Astrocyte (in vitro differentiated cells and primary cell): Measurements from ENCODE around the gene SLC16A3. TPM values are rescaled to one million over a fixed set of nuclear protein-coding genes. Genes with fewer than 3 reads are reported as not detected.
A peak's percentile ranks its signal among the peaks of the same experiment; 100 is the strongest.

Source experiments
- DNase-seq: peaks from one replicate; pipeline ENCODE4 v3.0.0-alpha.2; 2010; ENCODE audit warnings: low read depth
- FAIRE-seq: peaks from 2 replicates; lab custom pipeline; 2011; peaks lifted over from hg19 to GRCh38; lab: Jason Lieb, UNC
- H2AFZ ChIP-seq: 2 replicates; pipeline ENCODE4 v1.6.0; 2012; ENCODE audit warnings: low read depth, low read length, inconsistent platforms
- H3K27ac ChIP-seq: 2 replicates; pipeline ENCODE4 v1.5.1; 2011; ENCODE audit warnings: low read depth, low read length, inconsistent platforms
- H3K27me3 ChIP-seq: 2 replicates; pipeline ENCODE4 v1.6.0; 2011; ENCODE audit warnings: low read length, inconsistent platforms; ENCODE audit not compliant: insufficient read depth
- H3K36me3 ChIP-seq: 2 replicates; pipeline ENCODE4 v1.5.1; 2011; ENCODE audit warnings: low read length, inconsistent platforms; ENCODE audit not compliant: insufficient read depth
- H3K4me1 ChIP-seq: 2 replicates; pipeline ENCODE4 v1.5.1; 2011; ENCODE audit warnings: low read length, inconsistent platforms; ENCODE audit not compliant: insufficient read depth
- H3K4me2 ChIP-seq: 2 replicates; pipeline ENCODE4 v1.6.0; 2012; ENCODE audit warnings: low read length, inconsistent platforms
- H3K4me3 ChIP-seq: 2 replicates; pipeline ENCODE4 v1.5.1; 2011; ENCODE audit warnings: low read depth, mild to moderate bottlenecking, low read length, inconsistent platforms; ENCODE audit not compliant: insufficient read depth
- H3K79me2 ChIP-seq: 2 replicates; pipeline ENCODE4 v1.6.0; 2012; ENCODE audit warnings: mild to moderate bottlenecking, low read length, inconsistent platforms; ENCODE audit not compliant: insufficient read depth
- H3K9ac ChIP-seq: 2 replicates; pipeline ENCODE4 v1.6.0; 2012; ENCODE audit warnings: mild to moderate bottlenecking, low read length, inconsistent platforms
- H3K9me3 ChIP-seq: 2 replicates; pipeline ENCODE4 v1.5.1; 2012; ENCODE audit warnings: low read depth, mild to moderate bottlenecking, low read length, inconsistent platforms; ENCODE audit not compliant: insufficient read depth
- H4K20me1 ChIP-seq: 2 replicates; pipeline ENCODE4 v1.6.0; 2012; ENCODE audit warnings: low read length, inconsistent platforms; ENCODE audit not compliant: insufficient read depth
- H3K27ac Mint-ChIP-seq: one replicate; pipeline ENCODE4 v1.8.0; 2021; ENCODE audit warnings: mild to moderate bottlenecking, mixed read lengths; ENCODE audit not compliant: unreplicated experiment
- H3K27me3 Mint-ChIP-seq: one replicate; pipeline ENCODE4 v1.8.0; 2021; ENCODE audit warnings: low read depth, mixed read lengths; ENCODE audit not compliant: unreplicated experiment
- H3K36me3 Mint-ChIP-seq: one replicate; pipeline ENCODE4 v1.8.0; 2021; ENCODE audit warnings: low read depth, mixed read lengths; ENCODE audit not compliant: unreplicated experiment
- H3K4me1 Mint-ChIP-seq: one replicate; pipeline ENCODE4 v1.8.0; 2021; ENCODE audit warnings: low read depth, mixed read lengths; ENCODE audit not compliant: unreplicated experiment
- H3K4me3 Mint-ChIP-seq: one replicate; pipeline ENCODE4 v1.8.0; 2021; ENCODE audit warnings: mild to moderate bottlenecking, moderate library complexity, mixed read lengths; ENCODE audit not compliant: unreplicated experiment
- H3K9me3 Mint-ChIP-seq: one replicate; pipeline ENCODE4 v1.8.0; 2021; ENCODE audit warnings: mild to moderate bottlenecking, mixed read lengths; ENCODE audit not compliant: unreplicated experiment
- CTCF ChIP-seq: IDR thresholded peaks from 2 replicates; pipeline ENCODE4 v1.5.1; 2011; ENCODE audit warnings: low read depth, mild to moderate bottlenecking, inconsistent platforms, low read length, moderate library complexity; ENCODE audit not compliant: insufficient read depth
- EZH2 ChIP-seq: IDR thresholded peaks from 2 replicates; pipeline ENCODE4 v1.6.1; 2012; ENCODE audit warnings: mild to moderate bottlenecking, low read length, inconsistent platforms; ENCODE audit not compliant: insufficient read depth
- total RNA-seq: library from RNA; stranded (reverse); gene quantifications from 2 replicates; pipeline ENCODE4 v1.2.1, GENCODE V29; 2021

SLC16A3 gene
- total RNA-seq, 1 donor from 2014 or later, result 292 TPM

- no peak overlapping the region for H2AFZ ChIP-seq
- FAIRE-seq (no peak), DNase-seq (no peak)
- Mint-ChIP-seq H3K4me3 (no peak overlapping the region), H3K9me3 (no peaks in the 10 kb centered on the region), H3K27ac (no peak overlapping the region), H3K36me3 (peaks cover 12% of the 10 kb centered on the region), H3K27me3 (no peaks in the 10 kb centered on the region), H3K4me1 (peaks cover 24% of the 10 kb centered on the region)
- H3K4me1 ChIP-seq, result peaks cover 68% of the 10 kb centered on the region
- no peak overlapping the region for H3K27ac ChIP-seq
- H3K27me3 ChIP-seq, result no peaks in the 10 kb centered on the region
- no peak for TF ChIP-seq CTCF
- no peak for TF ChIP-seq EZH2
- peaks cover 98% of the 10 kb centered on the region for H4K20me1 ChIP-seq
- H3K4me3 ChIP-seq, result no peak overlapping the region
- no peak overlapping the region for H3K9ac ChIP-seq
- peaks cover 11% of the 10 kb centered on the region for H3K36me3 ChIP-seq
- H3K79me2 ChIP-seq, result peaks cover 72% of the 10 kb centered on the region
- no peak overlapping the region for H3K4me2 ChIP-seq
- no peaks in the 10 kb centered on the region for H3K9me3 ChIP-seq
Measured at GRCh38 chr17:82239401-82239925, 10.6 kb downstream of the SLC16A3 start.

- peak overlapping the region; percentile 53 for H3K27ac Mint-ChIP-seq
- H3K27me3 Mint-ChIP-seq, result no peaks in the 10 kb centered on the region
- no peak for FAIRE-seq
- peaks cover 15% of the 10 kb centered on the region for H3K36me3 Mint-ChIP-seq
- TF ChIP-seq EZH2 (no peak), CTCF (no peak)
- no peaks in the 10 kb centered on the region for H3K9me3 Mint-ChIP-seq
- Histone ChIP-seq H3K4me1 (peaks cover 63% of the 10 kb centered on the region), H3K27ac (no peak overlapping the region), H3K36me3 (peaks cover 15% of the 10 kb centered on the region), H3K4me2 (no peak overlapping the region), H3K79me2 (peaks cover 67% of the 10 kb centered on the region), H2AFZ (no peak overlapping the region), H4K20me1 (peaks cover 98% of the 10 kb centered on the region), H3K9ac (no peak overlapping the region), H3K9me3 (no peaks in the 10 kb centered on the region), H3K4me3 (no peak overlapping the region), H3K27me3 (no peaks in the 10 kb centered on the region)
- H3K4me1 Mint-ChIP-seq, result peaks cover 24% of the 10 kb centered on the region
- no peak for DNase-seq
- H3K4me3 Mint-ChIP-seq, result no peak overlapping the region
Measured at GRCh38 chr17:82239926-82240505, 11.2 kb downstream of the SLC16A3 start.

GRCh38 chr17:82240506-82241182 is 11.8 kb downstream of the SLC16A3 start:
- H3K79me2 ChIP-seq, result peaks cover 66% of the 10 kb centered on the region
- TF ChIP-seq CTCF (no peak), EZH2 (no peak)
- H3K9me3 ChIP-seq, result no peaks in the 10 kb centered on the region
- FAIRE-seq (no peak), DNase-seq (no peak)
- Mint-ChIP-seq H3K9me3 (no peaks in the 10 kb centered on the region), H3K27ac (peak overlapping the region; percentile 84), H3K4me3 (peak overlapping the region; percentile 54), H3K27me3 (no peaks in the 10 kb centered on the region), H3K36me3 (peaks cover 15% of the 10 kb centered on the region), H3K4me1 (peaks cover 23% of the 10 kb centered on the region)
- H3K27me3 ChIP-seq, result no peaks in the 10 kb centered on the region
- H3K36me3 ChIP-seq, result peaks cover 21% of the 10 kb centered on the region
- H4K20me1 ChIP-seq, result peaks cover 98% of the 10 kb centered on the region
- H3K27ac ChIP-seq, result no peak overlapping the region
- H2AFZ ChIP-seq, result no peak overlapping the region
- no peak overlapping the region for H3K4me2 ChIP-seq
- H3K4me1 ChIP-seq, result peaks cover 58% of the 10 kb centered on the region
- no peak overlapping the region for H3K4me3 ChIP-seq
- no peak overlapping the region for H3K9ac ChIP-seq
